MM.1S (cell line): ENCODE results near the gene JAK3.

Experiments
- DNase-seq: peaks from one replicate; pipeline ENCODE4 v3.0.0-alpha.2; 2015
- H2AFZ ChIP-seq: fragments of 300-600 bp; sonication (generic); 2 replicates; pipeline ENCODE4 v1.6.0; 2016; ENCODE audit warnings: antibody characterized with exemption, low read length
- H3F3A ChIP-seq: fragments of 300-600 bp; sonication (generic); 2 replicates; pipeline ENCODE4 v1.6.1; 2016; ENCODE audit warnings: mild to moderate bottlenecking, antibody characterized with exemption, low read length, moderate library complexity, mixed read lengths; ENCODE audit not compliant: insufficient read depth
- H3K27ac ChIP-seq: fragments of 300-600 bp; sonication (generic); 2 replicates; pipeline ENCODE4 v1.5.1; 2016; ENCODE audit warnings: mild to moderate bottlenecking, low read length
- H3K27me3 ChIP-seq: fragments of 300-600 bp; sonication (generic); replicated peaks from 2 replicates; pipeline ENCODE4 v1.6.0; 2016; ENCODE audit warnings: low read length; ENCODE audit not compliant: insufficient read depth
- H3K36me3 ChIP-seq: fragments of 300-600 bp; sonication (generic); replicated peaks from 2 replicates; pipeline ENCODE4 v1.6.1; 2016; ENCODE audit warnings: mild to moderate bottlenecking, low read length, mixed read lengths; ENCODE audit not compliant: insufficient read depth
- H3K4me1 ChIP-seq: fragments of 300-600 bp; sonication (generic); 2 replicates; pipeline ENCODE4 v1.6.1; 2016; ENCODE audit warnings: low read length, mixed read lengths
- H3K4me2 ChIP-seq: fragments of 300-600 bp; sonication (generic); 2 replicates; pipeline ENCODE4 v1.6.0; 2016; ENCODE audit warnings: low read depth, low read length
- H3K4me3 ChIP-seq: fragments of 300-600 bp; sonication (generic); 2 replicates; pipeline ENCODE4 v1.5.1; 2016; ENCODE audit warnings: low read length, mixed read lengths
- H3K79me2 ChIP-seq: fragments of 300-600 bp; sonication (generic); 2 replicates; pipeline ENCODE4 v1.6.1; 2016; ENCODE audit warnings: mixed run types, low read length, mixed read lengths
- H3K9ac ChIP-seq: fragments of 300-600 bp; sonication (generic); 2 replicates; pipeline ENCODE4 v1.6.1; 2016; ENCODE audit warnings: low read length, mixed read lengths
- H3K9me2 ChIP-seq: fragments of 300-600 bp; sonication (generic); replicated peaks from 2 replicates; pipeline ENCODE4 v1.6.1; 2016; ENCODE audit warnings: mild to moderate bottlenecking, low read length, mixed read lengths; ENCODE audit not compliant: insufficient read depth
- H3K9me3 ChIP-seq: fragments of 300-600 bp; sonication (generic); replicated peaks from 2 replicates; pipeline ENCODE4 v1.6.1; 2016; ENCODE audit warnings: mild to moderate bottlenecking, low read length, mixed read lengths; ENCODE audit not compliant: insufficient read depth
- H4K20me1 ChIP-seq: fragments of 300-600 bp; sonication (generic); 2 replicates; pipeline ENCODE4 v1.6.1; 2016; ENCODE audit warnings: mild to moderate bottlenecking, low read length, moderate library complexity, mixed read lengths; ENCODE audit not compliant: insufficient read depth
- CTCF ChIP-seq: fragments of 300-600 bp; sonication (generic); IDR thresholded peaks from 2 replicates; pipeline ENCODE4 v1.5.1; 2016; ENCODE audit warnings: antibody characterized with exemption, low read length, mixed read lengths
- EZH2 ChIP-seq: fragments of 300-600 bp; sonication (generic); optimal IDR thresholded peaks from 2 replicates; pipeline ENCODE3; 2017; ENCODE audit warnings: low read depth, mild to moderate bottlenecking, antibody characterized with exemption, low read length, mixed read lengths
- EZH2phosphoT487 ChIP-seq: fragments of 300-600 bp; sonication (generic); IDR thresholded peaks from 2 replicates; pipeline ENCODE4 v1.6.1; 2018; ENCODE audit warnings: antibody characterized with exemption, low read length

Gene JAK3

GRCh38 chr19:17865364-17866311, 17.9 kb upstream of the JAK3 start:
- Histone ChIP-seq H3F3A (peaks cover 48% of the 10 kb centered on the region), H3K27me3 (peaks cover 36% of the 10 kb centered on the region), H4K20me1 (peaks cover 33% of the 10 kb centered on the region), H3K9ac (no peak overlapping the region), H3K4me2 (no peak overlapping the region), H3K4me1 (peaks cover 9% of the 10 kb centered on the region; the same call in 1 of the 2 replicates), H3K9me2 (no peaks in the 10 kb centered on the region), H3K9me3 (no peaks in the 10 kb centered on the region), H2AFZ (no peak overlapping the region), H3K36me3 (peaks cover 15% of the 10 kb centered on the region), H3K79me2 (peaks cover 19% of the 10 kb centered on the region), H3K27ac (no peak overlapping the region), H3K4me3 (no peak overlapping the region)
- no peak for DNase-seq
- no peak for TF ChIP-seq EZH2phosphoT487
- TF ChIP-seq CTCF = no peak
- TF ChIP-seq EZH2 = no peak

- no peak overlapping the region for H3K27ac ChIP-seq
- H4K20me1 ChIP-seq = peaks cover 36% of the 10 kb centered on the region
- H3K9me3 ChIP-seq = no peaks in the 10 kb centered on the region
- no peak for DNase-seq
- H2AFZ ChIP-seq = no peak overlapping the region
- no peak for TF ChIP-seq EZH2
- no peak for TF ChIP-seq EZH2phosphoT487
- no peak for TF ChIP-seq CTCF
- H3K9me2 ChIP-seq = no peaks in the 10 kb centered on the region
- H3K4me1 ChIP-seq = peaks cover 15% of the 10 kb centered on the region
- H3K79me2 ChIP-seq = peaks cover 29% of the 10 kb centered on the region
- H3K36me3 ChIP-seq = peaks cover 15% of the 10 kb centered on the region
- peaks cover 55% of the 10 kb centered on the region for H3F3A ChIP-seq
- no peak overlapping the region for H3K4me2 ChIP-seq
- H3K27me3 ChIP-seq = peaks cover 20% of the 10 kb centered on the region
- no peak overlapping the region for H3K9ac ChIP-seq
- no peak overlapping the region for H3K4me3 ChIP-seq
Measured at GRCh38 chr19:17863520-17864182, 15.9 kb upstream of the JAK3 start.

GRCh38 chr19:17862711-17863519, 15.1 kb upstream of the JAK3 start:
- no peak overlapping the region for H3K9ac ChIP-seq
- peaks cover 36% of the 10 kb centered on the region for H4K20me1 ChIP-seq
- peaks cover 12% of the 10 kb centered on the region for H3K27me3 ChIP-seq
- peaks cover 15% of the 10 kb centered on the region for H3K36me3 ChIP-seq
- H2AFZ ChIP-seq = no peak overlapping the region
- TF ChIP-seq CTCF (no peak), EZH2phosphoT487 (no peak), EZH2 (no peak)
- H3K4me1 ChIP-seq = peaks cover 15% of the 10 kb centered on the region
- no peak overlapping the region for H3K27ac ChIP-seq
- H3K9me3 ChIP-seq = no peaks in the 10 kb centered on the region
- no peak overlapping the region for H3K4me3 ChIP-seq
- H3K79me2 ChIP-seq = peaks cover 29% of the 10 kb centered on the region
- peaks cover 55% of the 10 kb centered on the region for H3F3A ChIP-seq
- H3K9me2 ChIP-seq = no peaks in the 10 kb centered on the region
- no peak overlapping the region for H3K4me2 ChIP-seq
- no peak for DNase-seq
